ENCODE measurements around the gene MYL11.

Gene MYL11

DNA sequence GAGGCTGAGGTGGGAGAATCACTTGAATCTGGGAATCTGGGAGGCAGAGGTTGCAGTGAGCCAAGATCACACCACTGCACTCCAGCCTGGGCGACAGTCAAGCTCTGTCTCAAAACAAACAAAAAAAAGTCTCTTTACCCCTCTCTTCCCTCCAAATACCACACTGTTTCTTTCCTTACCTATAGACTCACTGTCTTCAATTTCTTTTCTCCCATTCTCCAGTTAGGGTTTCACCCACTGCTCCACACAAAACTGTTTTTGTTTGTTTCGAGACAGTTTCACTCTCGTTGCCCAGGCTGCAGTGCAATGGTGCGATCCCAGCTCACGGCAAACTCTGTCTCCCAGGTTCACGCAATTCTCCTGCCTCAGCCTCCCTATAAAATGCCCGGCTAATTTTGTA lies 13.4 kb upstream of the MYL11 start:
- H2AFZ ChIP-seq (ENCODE audit: low read length): no peak overlapping the region
- no peak overlapping the region for H3K9ac ChIP-seq (ENCODE audit: low read length)
- H3K79me2 ChIP-seq (ENCODE audit: low read length): peaks cover 63% of the 10 kb centered on the region
- H3K27me3 ChIP-seq (replicated peaks; ENCODE audit: insufficient read depth, low read length): no peaks in the 10 kb centered on the region
- H3K9me2 ChIP-seq (replicated peaks; ENCODE audit: insufficient read depth, low read length): no peaks in the 10 kb centered on the region
- no peak overlapping the region for H3K4me3 ChIP-seq (ENCODE audit: low read length)
- DNase-seq: no peak
- TF ChIP-seq EZH2 (optimal IDR thresholded peaks at IDR 0.05; ENCODE audit: low read depth, low read length): no peak
- TF ChIP-seq EZH2phosphoT487 (IDR thresholded peaks at IDR 0.05; ENCODE audit: low read length): no peak
- TF ChIP-seq, protein P1, sequence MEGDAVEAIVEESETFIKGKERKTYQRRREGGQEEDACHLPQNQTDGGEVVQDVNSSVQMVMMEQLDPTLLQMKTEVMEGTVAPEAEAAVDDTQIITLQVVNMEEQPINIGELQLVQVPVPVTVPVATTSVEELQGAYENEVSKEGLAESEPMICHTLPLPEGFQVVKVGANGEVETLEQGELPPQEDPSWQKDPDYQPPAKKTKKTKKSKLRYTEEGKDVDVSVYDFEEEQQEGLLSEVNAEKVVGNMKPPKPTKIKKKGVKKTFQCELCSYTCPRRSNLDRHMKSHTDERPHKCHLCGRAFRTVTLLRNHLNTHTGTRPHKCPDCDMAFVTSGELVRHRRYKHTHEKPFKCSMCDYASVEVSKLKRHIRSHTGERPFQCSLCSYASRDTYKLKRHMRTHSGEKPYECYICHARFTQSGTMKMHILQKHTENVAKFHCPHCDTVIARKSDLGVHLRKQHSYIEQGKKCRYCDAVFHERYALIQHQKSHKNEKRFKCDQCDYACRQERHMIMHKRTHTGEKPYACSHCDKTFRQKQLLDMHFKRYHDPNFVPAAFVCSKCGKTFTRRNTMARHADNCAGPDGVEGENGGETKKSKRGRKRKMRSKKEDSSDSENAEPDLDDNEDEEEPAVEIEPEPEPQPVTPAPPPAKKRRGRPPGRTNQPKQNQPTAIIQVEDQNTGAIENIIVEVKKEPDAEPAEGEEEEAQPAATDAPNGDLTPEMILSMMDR (IDR thresholded peaks at IDR 0.05; ENCODE audit: low read length): no peak
- H3K4me2 ChIP-seq (ENCODE audit: low read depth, low read length): no peak overlapping the region
- no peaks in the 10 kb centered on the region for H3K9me3 ChIP-seq (replicated peaks; ENCODE audit: insufficient read depth, low read length)
- no peak overlapping the region for H3K27ac ChIP-seq (ENCODE audit: low read length)
- peaks cover 6% of the 10 kb centered on the region for H3F3A ChIP-seq (ENCODE audit: insufficient read depth, low read length)
- H4K20me1 ChIP-seq (ENCODE audit: insufficient read depth, low read length): no peaks in the 10 kb centered on the region
- H3K4me1 ChIP-seq (ENCODE audit: low read length): peaks cover 3% of the 10 kb centered on the region; the same call in 1 of the 2 replicates
- H3K36me3 ChIP-seq (replicated peaks; ENCODE audit: insufficient read depth, low read length): no peaks in the 10 kb centered on the region; the same call in 1 of the 2 replicates

DNA sequence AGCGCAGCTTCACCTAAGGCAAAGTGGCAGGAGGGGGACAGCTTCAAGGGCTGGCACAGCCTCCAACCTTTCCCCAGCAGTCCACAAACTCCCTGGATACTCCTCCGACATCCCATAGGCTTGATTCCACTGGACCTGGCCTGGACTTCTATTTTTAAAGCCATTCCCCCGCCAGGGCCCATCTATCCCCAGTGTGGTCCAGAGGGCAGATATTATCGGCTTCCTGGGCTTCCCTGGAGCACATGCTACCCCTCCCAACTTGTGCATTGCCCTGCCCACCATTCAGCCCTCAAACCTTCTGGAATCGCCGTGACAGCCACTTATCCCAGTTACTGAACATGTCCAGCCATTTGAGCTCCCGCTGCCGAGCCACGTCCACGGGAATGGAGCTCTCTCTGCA lies 9.4 kb upstream of the MYL11 start:
- no peaks in the 10 kb centered on the region for H3K36me3 ChIP-seq (replicated peaks; ENCODE audit: insufficient read depth, low read length)
- DNase-seq: no peak
- no peak overlapping the region for H3K4me2 ChIP-seq (ENCODE audit: low read depth, low read length)
- no peak overlapping the region for H2AFZ ChIP-seq (ENCODE audit: low read length)
- no peaks in the 10 kb centered on the region for H3K9me2 ChIP-seq (replicated peaks; ENCODE audit: insufficient read depth, low read length)
- no peak for TF ChIP-seq EZH2phosphoT487 (IDR thresholded peaks at IDR 0.05; ENCODE audit: low read length)
- no peak for TF ChIP-seq EZH2 (optimal IDR thresholded peaks at IDR 0.05; ENCODE audit: low read depth, low read length)
- TF ChIP-seq, protein P1 (IDR thresholded peaks at IDR 0.05; ENCODE audit: low read length): no peak
- H4K20me1 ChIP-seq (ENCODE audit: insufficient read depth, low read length): peaks cover 13% of the 10 kb centered on the region
- H3K4me1 ChIP-seq (ENCODE audit: low read length): peaks cover 12% of the 10 kb centered on the region
- H3K27me3 ChIP-seq (replicated peaks; ENCODE audit: insufficient read depth, low read length): no peaks in the 10 kb centered on the region
- no peak overlapping the region for H3K4me3 ChIP-seq (ENCODE audit: low read length)
- H3F3A ChIP-seq (ENCODE audit: insufficient read depth, low read length): peaks cover 14% of the 10 kb centered on the region
- no peak overlapping the region for H3K9ac ChIP-seq (ENCODE audit: low read length)
- H3K27ac ChIP-seq (ENCODE audit: low read length): no peak overlapping the region
- H3K9me3 ChIP-seq (replicated peaks; ENCODE audit: insufficient read depth, low read length): no peaks in the 10 kb centered on the region
- peaks cover 90% of the 10 kb centered on the region for H3K79me2 ChIP-seq (ENCODE audit: low read length)

DNA sequence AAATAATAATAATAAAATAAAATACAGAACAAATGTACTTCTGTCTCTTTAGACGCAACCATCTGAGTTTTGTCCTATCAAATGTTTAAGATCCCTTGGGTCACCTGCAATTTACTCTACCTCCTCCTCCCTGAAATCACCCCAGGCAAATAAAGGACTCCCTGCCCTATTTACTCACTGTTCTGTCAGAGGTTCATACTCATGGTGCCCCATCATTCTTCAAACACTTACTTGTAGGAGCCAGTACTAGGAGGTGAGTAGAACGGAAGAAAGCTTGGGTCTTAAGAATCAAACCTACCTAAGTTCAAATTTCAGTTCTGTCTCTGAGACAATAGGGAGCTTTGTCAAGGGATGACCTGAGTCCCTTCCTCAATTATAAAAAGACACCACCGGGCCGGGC lies 8.1 kb upstream of the MYL11 start:
- no peak overlapping the region for H3K9ac ChIP-seq (ENCODE audit: low read length)
- H3K9me3 ChIP-seq (replicated peaks; ENCODE audit: insufficient read depth, low read length): no peaks in the 10 kb centered on the region
- peaks cover 12% of the 10 kb centered on the region for H3K4me1 ChIP-seq (ENCODE audit: low read length)
- H3K27me3 ChIP-seq (replicated peaks; ENCODE audit: insufficient read depth, low read length): no peaks in the 10 kb centered on the region
- peaks cover 14% of the 10 kb centered on the region for H3F3A ChIP-seq (ENCODE audit: insufficient read depth, low read length)
- peaks cover 13% of the 10 kb centered on the region for H4K20me1 ChIP-seq (ENCODE audit: insufficient read depth, low read length)
- DNase-seq: no peak
- H3K79me2 ChIP-seq (ENCODE audit: low read length): peaks cover 78% of the 10 kb centered on the region
- no peaks in the 10 kb centered on the region for H3K9me2 ChIP-seq (replicated peaks; ENCODE audit: insufficient read depth, low read length)
- no peak overlapping the region for H3K4me2 ChIP-seq (ENCODE audit: low read depth, low read length)
- TF ChIP-seq EZH2phosphoT487 (IDR thresholded peaks at IDR 0.05; ENCODE audit: low read length) (no peak), EZH2 (optimal IDR thresholded peaks at IDR 0.05; ENCODE audit: low read depth, low read length) (no peak)
- TF ChIP-seq, protein P1 (IDR thresholded peaks at IDR 0.05; ENCODE audit: low read length): no peak
- H3K4me3 ChIP-seq (ENCODE audit: low read length): no peak overlapping the region
- H2AFZ ChIP-seq (ENCODE audit: low read length): no peak overlapping the region
- H3K36me3 ChIP-seq (replicated peaks; ENCODE audit: insufficient read depth, low read length): no peaks in the 10 kb centered on the region
- no peak overlapping the region for H3K27ac ChIP-seq (ENCODE audit: low read length)
